GM06990 (cell line): Measurements from ENCODE around the gene ATRAID.

ENCODE experiments used
- DNase-seq: peaks from one replicate; pipeline ENCODE4 v3.0.0-alpha.2; 2011; ENCODE audit not compliant: insufficient read length; ENCODE audit errors: extremely low read depth
- H3K27me3 ChIP-seq: replicated peaks from 2 replicates; pipeline ENCODE4 v1.6.0; 2011; ENCODE audit warnings: low read length; ENCODE audit not compliant: control insufficient read depth, insufficient read depth
- H3K36me3 ChIP-seq: 2 replicates; pipeline ENCODE4 v1.5.1; 2011; ENCODE audit warnings: low read length; ENCODE audit not compliant: control insufficient read depth, insufficient read depth
- H3K4me3 ChIP-seq: replicated peaks from 2 replicates; pipeline ENCODE4 v1.5.1; 2011; ENCODE audit warnings: low read depth, mild to moderate bottlenecking, control low read depth, low read length
- TF ChIP-seq, protein P1 (sequence below): IDR thresholded peaks from 2 replicates; pipeline ENCODE4 v1.5.1; 2011; ENCODE audit warnings: low read length, control low read depth, mild to moderate bottlenecking, inconsistent platforms; ENCODE audit not compliant: insufficient read depth, poor library complexity, severe bottlenecking

Gene ATRAID

GRCh38 chr2:27214941-27215340 is 3.1 kb downstream of the ATRAID start:
- Histone ChIP-seq H3K4me3 (no peak overlapping the region), H3K36me3 (peaks cover 3% of the 10 kb centered on the region), H3K27me3 (no peaks in the 10 kb centered on the region)
- no peak for DNase-seq
- TF ChIP-seq, protein P1, sequence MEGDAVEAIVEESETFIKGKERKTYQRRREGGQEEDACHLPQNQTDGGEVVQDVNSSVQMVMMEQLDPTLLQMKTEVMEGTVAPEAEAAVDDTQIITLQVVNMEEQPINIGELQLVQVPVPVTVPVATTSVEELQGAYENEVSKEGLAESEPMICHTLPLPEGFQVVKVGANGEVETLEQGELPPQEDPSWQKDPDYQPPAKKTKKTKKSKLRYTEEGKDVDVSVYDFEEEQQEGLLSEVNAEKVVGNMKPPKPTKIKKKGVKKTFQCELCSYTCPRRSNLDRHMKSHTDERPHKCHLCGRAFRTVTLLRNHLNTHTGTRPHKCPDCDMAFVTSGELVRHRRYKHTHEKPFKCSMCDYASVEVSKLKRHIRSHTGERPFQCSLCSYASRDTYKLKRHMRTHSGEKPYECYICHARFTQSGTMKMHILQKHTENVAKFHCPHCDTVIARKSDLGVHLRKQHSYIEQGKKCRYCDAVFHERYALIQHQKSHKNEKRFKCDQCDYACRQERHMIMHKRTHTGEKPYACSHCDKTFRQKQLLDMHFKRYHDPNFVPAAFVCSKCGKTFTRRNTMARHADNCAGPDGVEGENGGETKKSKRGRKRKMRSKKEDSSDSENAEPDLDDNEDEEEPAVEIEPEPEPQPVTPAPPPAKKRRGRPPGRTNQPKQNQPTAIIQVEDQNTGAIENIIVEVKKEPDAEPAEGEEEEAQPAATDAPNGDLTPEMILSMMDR = no peak

DNA sequence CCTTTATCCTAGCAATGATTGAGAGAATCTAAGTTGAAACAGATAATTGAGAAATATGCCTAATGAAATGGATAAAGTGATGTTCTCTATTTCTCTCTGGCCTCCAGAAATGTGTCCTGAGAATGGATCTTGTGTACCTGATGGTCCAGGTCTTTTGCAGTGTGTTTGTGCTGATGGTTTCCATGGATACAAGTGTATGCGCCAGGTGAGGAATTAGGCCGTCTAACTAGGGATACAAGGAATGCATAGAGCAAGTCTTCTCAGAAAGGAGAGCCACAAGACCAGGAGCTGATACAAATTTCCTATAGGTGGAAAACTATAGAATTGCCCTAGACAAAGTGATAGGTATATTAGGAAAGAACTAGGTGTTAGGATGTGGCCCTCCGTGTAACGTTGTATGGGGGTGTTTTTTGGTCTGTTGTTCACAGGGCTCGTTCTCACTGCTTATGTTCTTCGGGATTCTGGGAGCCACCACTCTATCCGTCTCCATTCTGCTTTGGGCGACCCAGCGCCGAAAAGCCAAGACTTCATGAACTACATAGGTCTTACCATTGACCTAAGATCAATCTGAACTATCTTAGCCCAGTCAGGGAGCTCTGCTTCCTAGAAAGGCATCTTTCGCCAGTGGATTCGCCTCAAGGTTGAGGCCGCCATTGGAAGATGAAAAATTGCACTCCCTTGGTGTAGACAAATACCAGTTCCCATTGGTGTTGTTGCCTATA is 4.7 kb downstream of the ATRAID start:
- DNase-seq = no peak
- TF ChIP-seq, protein P1 = no peak
- Histone ChIP-seq H3K4me3 (peak overlapping the region; percentile 94), H3K27me3 (no peaks in the 10 kb centered on the region), H3K36me3 (peaks cover 8% of the 10 kb centered on the region)

GRCh38 chr2:27217173-27218121 is 5.6 kb downstream of the ATRAID start, which contains the start of gene CAD:
CAD (plus strand) TSS chr2:27217369; CDS start chr2:27217552, 183 bp downstream.
- Histone ChIP-seq H3K36me3 (peaks cover 13% of the 10 kb centered on the region), H3K27me3 (no peaks in the 10 kb centered on the region), H3K4me3 (peak within 1 kb of the TSS; percentile 94)
- peak; percentile 92 for DNase-seq
- TF ChIP-seq, protein P1 = no peak

DNA sequence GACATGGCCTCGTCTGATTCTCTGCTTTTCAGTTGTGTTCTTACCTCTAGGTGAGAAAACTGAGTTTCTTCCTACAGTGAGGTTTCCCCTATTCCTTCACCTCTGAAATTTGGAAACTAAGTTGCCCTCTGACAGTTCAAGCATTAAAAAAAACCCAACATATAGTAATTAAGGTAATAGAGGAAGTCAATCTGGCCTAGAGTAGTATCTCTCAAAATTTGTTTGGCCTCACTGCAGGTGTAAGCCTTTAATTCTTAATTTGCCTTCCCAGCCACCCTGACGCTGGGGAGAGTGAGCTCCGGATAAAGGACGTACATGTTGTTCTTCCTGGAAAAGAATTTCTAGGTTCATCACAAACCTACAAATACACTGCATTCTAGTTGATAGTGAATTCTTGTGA is 6.8 kb downstream of the ATRAID start:
- peak overlapping the region; percentile 94 for H3K4me3 ChIP-seq
- TF ChIP-seq, protein P1 = no peak
- no peaks in the 10 kb centered on the region for H3K27me3 ChIP-seq
- no peak for DNase-seq
- peaks cover 21% of the 10 kb centered on the region for H3K36me3 ChIP-seq

DNA sequence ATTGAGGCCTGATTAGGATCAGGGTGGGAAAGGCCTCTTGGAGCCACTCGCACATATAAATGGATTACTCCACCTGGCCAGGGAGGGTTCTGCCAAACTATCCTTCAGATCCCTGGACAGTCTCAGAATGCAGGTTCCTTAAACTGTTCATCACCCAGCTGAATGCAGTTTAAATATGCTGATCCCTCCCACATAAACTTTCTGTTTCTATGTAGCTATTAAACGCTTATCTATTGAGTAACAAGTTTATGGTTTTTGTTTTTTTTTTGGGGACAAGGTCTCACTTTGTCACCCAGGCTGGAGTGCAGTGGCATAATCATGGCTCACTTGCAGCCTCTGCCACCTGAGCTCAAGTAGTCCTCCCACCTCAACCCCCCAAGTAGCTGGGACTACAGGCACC is 7.2 kb downstream of the ATRAID start:
- Histone ChIP-seq H3K36me3 (peaks cover 24% of the 10 kb centered on the region), H3K27me3 (no peaks in the 10 kb centered on the region), H3K4me3 (no peak overlapping the region)
- TF ChIP-seq, protein P1 = no peak
- no peak for DNase-seq
